Jurkat, Clone E6-1 (cell line): ENCODE data around the gene SOCS7.

Experiments
- DNase-seq: peaks from one replicate; pipeline ENCODE4 v3.0.0-alpha.2; 2011; ENCODE audit warnings: low read depth, low spot score
- H3K4me3 ChIP-seq: 2 replicates; pipeline ENCODE4 v1.5.1; 2011; ENCODE audit warnings: mild to moderate bottlenecking, low read length, control low read depth, moderate library complexity

The SOCS7 gene

DNA sequence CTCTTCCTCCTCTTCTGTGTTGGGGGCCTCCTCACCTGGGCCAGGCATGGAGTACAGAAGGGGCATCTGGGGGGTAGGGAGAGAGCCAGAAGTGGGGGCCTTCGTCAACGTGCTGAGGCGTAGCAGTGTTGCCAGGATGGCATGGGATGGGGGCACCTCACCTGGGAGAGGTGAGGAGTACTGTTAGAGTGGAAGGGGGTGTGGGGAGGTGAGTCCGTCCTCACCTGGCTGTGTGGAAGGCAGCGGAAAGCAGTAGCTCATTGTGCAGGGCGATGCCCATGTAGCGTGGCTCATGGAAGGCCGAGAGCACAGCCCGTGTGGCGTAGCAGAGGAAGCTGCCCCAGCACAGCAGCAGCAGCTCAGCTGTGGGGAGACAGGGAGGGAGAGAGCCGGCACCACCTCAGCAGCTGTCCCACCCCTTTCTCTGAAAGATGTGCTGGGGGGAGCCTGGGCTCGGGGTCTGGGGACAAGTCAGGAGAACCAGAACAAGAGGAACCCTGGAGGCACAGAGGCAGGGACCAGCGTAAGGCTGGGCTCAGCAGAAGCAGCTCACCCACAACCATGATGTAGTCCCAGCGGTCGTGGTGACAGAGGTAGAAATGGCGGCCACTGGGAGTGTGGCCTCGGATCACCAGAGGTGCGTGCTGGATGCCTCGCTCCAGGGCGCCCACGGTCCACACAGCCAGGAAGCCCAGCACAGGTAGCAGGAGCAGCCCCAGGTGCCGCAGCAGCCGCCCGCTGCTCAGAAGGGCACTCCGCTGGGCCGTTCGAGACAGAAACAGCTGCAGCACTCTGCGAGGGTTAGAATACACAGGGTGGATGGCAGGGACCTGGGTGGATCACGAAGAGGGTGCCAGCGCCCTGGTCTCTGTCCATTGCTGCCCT is 16.9 kb upstream of the SOCS7 start:
- no peak for DNase-seq
- no peak overlapping the region for H3K4me3 ChIP-seq

DNA sequence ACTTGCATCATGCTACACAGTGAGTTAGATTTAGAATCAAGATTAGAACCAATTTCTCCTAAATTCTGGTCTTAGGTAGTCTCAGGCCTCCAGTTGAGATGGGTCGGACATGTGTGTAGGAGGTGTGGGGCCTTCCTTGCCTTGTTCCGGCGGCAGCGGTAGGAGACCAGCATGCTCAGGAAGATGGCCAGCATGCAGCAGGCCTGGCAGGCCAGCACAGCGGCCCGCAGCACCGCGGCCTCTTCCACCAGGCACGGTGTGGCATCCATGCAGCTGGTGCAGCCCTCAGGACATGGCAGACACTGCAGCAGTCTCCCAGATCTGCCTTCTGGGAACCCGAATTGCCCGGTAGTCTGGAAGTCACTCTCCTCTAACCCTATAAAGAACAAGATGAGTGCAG is 14.8 kb upstream of the SOCS7 start:
- H3K4me3 ChIP-seq: no peak overlapping the region
- no peak for DNase-seq

- H3K4me3 ChIP-seq: no peak overlapping the region
- no peak for DNase-seq
Observed at GRCh38 chr17:38338053-38338452, 13.6 kb upstream of the SOCS7 start.

GRCh38 chr17:38338535-38338934 is 13.1 kb upstream of the SOCS7 start:
- no peak for DNase-seq
- H3K4me3 ChIP-seq: no peak overlapping the region

DNA sequence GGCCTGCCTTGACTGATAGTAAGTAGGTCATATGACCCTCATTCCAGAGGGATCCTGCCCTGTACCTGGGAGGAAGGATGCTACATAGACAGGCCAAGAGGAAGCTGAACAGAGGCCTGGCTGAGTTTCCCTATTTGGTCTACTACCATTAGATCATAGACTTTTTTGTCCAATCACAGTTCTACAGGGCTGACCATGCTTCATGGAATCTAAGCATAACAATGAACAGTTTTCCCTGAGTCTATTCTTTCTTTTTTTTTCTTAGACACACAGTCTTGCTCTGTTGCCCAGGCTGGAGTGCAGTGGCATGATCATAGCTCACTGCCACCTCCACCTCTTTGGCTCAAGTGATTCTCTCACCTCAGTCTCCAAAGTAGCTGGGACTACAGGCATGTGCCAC is 11.8 kb upstream of the SOCS7 start:
- H3K4me3 ChIP-seq: no peak overlapping the region

GRCh38 chr17:38341035-38341721 is 10.5 kb upstream of the SOCS7 start:
- no peak for DNase-seq

More for the DNA sequence above, 11.8 kb upstream of the SOCS7 start:
- DNase-seq: no peak

GRCh38 chr17:38342886-38343607 is 8.6 kb upstream of the SOCS7 start:
- no peak for DNase-seq
- H3K4me3 ChIP-seq: no peak overlapping the region

More at GRCh38 chr17:38341035-38341721, 10.5 kb upstream of the SOCS7 start:
- no peak overlapping the region for H3K4me3 ChIP-seq

DNA sequence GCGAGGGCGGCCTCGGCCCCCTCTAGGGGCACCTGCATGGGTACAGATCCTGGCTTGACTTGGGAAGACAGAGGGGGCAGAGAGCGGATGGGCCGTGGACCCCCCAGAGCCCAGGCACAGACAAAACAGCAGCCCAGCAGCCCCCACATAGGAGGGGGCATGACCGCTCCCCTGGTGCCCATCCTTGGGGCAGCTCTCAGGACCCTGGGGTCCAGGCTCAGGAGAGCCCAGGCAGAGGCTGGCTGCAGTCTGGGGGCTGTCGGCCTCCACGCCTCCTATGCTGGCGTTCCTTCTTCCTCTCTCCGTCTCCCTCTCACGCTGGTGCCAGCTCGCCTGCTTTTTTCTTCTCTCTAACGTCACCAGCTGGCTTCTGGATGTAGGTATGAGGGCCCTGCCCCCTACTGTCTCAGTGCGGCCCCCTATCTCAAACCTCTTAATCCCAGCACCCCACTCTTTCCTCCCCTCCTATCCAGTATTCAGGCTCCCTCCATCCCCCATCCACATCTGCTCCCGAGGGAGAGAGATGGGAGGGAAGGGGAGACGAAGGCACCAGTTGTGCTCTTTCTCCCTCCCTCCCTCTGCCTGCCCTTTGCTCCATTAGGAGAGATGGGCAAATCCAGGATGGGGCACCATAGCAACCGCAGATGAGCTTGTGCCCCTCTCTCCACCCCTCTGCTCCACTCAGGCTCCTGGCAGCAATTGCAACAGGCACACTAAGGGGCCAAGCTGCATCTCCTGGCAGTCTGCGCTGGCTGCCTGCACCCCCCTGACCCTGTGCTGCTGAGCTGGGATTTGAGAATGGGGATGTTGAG is 7.8 kb upstream of the SOCS7 start, which contains the start of gene GPR179:
TSS of gene GPR179 (minus strand) at position 349 of the 812 bp plus-strand sequence. CDS start at position 182, 167 bp downstream.
- no peak for DNase-seq
- H3K4me3 ChIP-seq: no peak within 1 kb of the TSS

- H3K4me3 ChIP-seq: no peak overlapping the region
- no peak for DNase-seq
Observed at GRCh38 chr17:38344420-38344745, 7.3 kb upstream of the SOCS7 start.

DNA sequence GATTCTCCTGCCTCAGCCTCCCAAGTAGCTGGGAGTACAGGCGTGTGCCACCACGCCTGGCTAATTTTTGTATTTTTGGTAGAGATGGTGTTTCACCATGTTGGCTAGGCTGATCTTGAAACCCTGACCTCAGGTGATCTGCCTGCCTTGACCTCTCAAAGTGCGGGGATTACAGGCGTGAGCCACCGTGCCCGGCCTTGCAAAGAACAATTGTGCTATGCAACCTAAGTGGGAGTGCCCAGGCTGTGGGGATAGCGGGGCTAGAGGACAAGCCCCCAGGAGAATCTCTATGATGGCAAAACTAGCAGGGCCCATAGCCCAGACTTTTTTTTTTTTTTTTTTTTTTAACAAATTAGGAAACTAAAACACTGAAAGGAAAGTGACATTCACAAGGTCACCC is 5.9 kb upstream of the SOCS7 start:
- H3K4me3 ChIP-seq: no peak overlapping the region
- no peak for DNase-seq

GRCh38 chr17:38349097-38349730 is 2.4 kb upstream of the SOCS7 start:
- H3K4me3 ChIP-seq: no peak overlapping the region
- peak; percentile 79 for DNase-seq

- H3K4me3 ChIP-seq: no peak overlapping the region
- no peak for DNase-seq
Observed at GRCh38 chr17:38350035-38350434, 1.6 kb upstream of the SOCS7 start.

DNA sequence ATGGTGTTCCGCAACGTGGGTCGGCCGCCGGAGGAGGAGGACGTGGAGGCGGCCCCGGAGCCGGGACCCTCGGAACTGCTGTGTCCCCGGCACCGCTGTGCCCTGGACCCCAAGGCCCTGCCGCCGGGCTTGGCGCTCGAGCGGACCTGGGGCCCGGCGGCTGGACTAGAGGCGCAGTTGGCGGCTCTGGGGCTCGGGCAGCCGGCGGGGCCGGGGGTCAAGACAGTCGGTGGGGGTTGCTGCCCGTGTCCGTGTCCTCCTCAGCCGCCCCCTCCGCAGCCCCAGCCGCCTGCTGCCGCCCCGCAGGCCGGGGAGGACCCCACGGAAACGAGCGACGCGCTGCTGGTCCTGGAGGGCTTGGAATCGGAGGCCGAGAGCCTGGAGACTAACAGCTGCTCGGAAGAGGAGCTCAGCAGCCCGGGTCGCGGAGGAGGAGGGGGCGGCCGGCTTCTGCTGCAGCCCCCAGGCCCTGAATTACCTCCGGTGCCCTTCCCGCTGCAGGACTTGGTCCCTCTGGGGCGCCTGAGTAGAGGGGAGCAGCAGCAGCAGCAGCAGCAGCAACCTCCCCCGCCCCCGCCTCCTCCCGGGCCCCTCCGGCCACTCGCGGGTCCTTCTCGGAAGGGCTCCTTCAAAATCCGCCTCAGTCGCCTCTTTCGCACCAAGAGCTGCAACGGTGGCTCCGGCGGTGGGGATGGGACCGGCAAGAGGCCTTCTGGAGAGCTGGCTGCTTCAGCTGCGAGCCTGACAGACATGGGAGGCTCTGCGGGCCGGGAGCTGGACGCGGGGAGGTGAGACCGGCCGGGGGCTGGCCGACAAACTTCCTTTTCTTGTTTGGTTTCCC is 821 bp downstream of the SOCS7 start:
- peak overlapping the region; percentile 56 for H3K4me3 ChIP-seq

DNA sequence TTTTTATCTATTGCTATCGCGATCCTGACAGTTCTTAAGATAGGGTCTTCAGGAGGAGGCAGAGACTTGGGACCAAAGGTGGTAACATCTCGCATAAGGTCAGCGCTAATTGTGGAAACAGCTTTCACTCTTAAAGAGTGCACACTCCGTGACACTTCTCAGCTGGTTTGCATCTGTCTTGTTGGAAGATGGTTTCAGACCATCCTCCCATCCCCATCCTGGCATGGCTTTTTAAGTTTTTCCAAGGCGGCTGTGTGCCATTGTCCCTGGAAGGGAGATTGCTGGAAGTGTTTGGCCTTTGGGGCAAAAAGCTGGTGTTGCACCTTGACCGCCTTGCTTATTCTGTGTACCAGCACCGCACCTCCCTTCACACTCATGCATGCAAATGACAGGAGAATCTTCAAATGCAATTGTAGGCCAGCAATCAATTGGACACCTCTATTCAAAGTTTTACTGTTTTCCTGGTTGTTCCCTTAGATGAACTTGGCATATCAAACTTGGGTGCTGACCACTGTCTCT is 1.5 kb downstream of the SOCS7 start:
- H3K4me3 ChIP-seq: peak overlapping the region; percentile 56
- no peak for DNase-seq

More for the DNA sequence above, 821 bp downstream of the SOCS7 start:
- DNase-seq: no peak

DNA sequence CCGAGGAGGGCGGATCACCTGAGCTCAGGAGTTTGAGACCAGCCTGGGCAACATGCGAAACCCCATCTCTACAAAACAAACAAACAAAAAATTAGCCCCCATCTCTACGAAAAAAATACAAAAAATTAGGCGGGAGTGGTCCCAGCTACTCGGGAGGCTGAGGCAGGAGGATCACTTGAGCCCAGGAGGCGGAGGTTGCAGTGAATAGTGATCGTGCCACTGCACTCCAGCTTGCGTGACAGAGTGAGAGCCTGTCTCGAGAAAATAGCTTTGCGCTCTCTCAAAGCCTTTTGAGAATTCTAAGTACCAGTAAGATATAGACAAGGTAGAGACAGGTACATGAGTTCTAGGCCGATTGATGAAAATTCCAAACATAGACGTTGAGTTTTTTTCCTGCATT is 2.0 kb downstream of the SOCS7 start:
- DNase-seq: no peak
- peak overlapping the region; percentile 18 for H3K4me3 ChIP-seq

DNA sequence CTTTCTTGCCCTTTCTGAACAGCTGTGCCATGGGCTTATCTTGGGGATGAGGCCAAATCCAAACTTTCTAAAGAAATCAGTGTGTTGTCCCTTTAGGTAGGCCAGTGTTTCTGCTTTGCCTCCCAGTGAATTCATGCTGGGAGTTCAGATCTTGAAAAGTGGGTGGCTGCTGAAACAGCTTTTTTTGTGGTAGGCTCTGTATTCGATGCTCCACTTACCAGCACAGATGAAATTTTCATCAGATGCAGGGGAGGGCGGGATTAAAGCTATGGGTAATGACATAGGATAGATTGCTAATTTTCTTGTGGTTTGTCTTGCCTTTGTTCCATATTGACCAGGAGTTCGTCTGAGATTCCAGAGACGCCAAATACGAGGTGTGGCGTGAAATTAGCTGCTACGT is 2.8 kb downstream of the SOCS7 start:
- no peak overlapping the region for H3K4me3 ChIP-seq
- no peak for DNase-seq

DNA sequence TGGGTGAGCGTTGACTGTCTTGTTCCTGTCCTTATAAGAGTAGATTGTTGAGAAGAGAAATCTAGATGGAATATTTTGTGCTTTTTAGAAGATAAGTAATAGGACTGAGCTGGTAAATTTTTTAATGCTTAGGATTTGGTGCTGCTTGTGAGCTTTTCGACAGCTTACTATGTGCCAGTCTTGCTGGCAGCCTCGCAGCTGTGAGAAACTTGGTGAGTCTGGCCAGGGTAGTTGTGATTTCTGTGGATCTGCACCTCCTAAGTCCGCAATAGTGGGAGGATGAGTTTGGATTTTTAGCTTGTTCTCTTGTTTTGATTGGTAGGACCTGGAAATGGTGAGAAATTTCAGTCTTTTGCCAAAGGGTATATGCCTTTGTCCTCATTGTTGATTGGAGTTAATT is 3.6 kb downstream of the SOCS7 start:
- DNase-seq: no peak
- no peak overlapping the region for H3K4me3 ChIP-seq
